IMR-90 (cell line): Measurements from ENCODE around the gene KRT34. TPM values are rescaled to one million over a fixed set of nuclear protein-coding genes. Genes with fewer than 3 reads are reported as not detected.

Experiments used
- ATAC-seq: fragments of 200-7000 bp; cut with Tn5 transposase; 2 replicates; pipeline ENCODE4 v1.9.1; 2020; ENCODE audit warnings: low read depth, mild to moderate bottlenecking, moderate library complexity
- BruUV-seq: library from RNA; stranded (reverse); fragments of 400-500 nt; replicated peaks from 2 replicates; lab custom pipeline; 2021; lab: Mats Ljungman, UMichigan
- CTCF ChIA-PET: fragments of 300-600 bp; formaldehyde crosslinking; extraction: SDS; loops from one replicate; lab custom pipeline; 2021; ENCODE audit warnings: antibody characterized with exemption; lab: Yijun Ruan, JAX
- POLR2A ChIA-PET: fragments of 300-600 bp; sonication (Branson Sonifier 250); formaldehyde crosslinking; loops from one replicate; lab custom pipeline; 2022; ENCODE audit warnings: antibody characterized with exemption; ENCODE audit not compliant: unreplicated experiment; lab: Charles Lee
- DNase-seq: peaks from one replicate; pipeline ENCODE4 v3.0.0; 2013
- H2AFZ ChIP-seq: replicated peaks from 2 replicates; pipeline ENCODE3; 2013; ENCODE audit warnings: low read length, mild to moderate bottlenecking; ENCODE audit not compliant: poor library complexity
- H2AK5ac ChIP-seq: 2 replicates; pipeline ENCODE4 v1.6.1; 2013; ENCODE audit warnings: low read depth, low read length, inconsistent platforms
- H2AK9ac ChIP-seq: replicated peaks from 2 replicates; pipeline ENCODE3; 2013; ENCODE audit warnings: mild to moderate bottlenecking, low read depth, low read length, moderate library complexity; ENCODE audit not compliant: poor library complexity
- H2BK120ac ChIP-seq: 2 replicates; pipeline ENCODE4 v1.6.1; 2013; ENCODE audit warnings: low read depth, low read length, inconsistent platforms
- H2BK15ac ChIP-seq: 3 replicates; pipeline ENCODE4 v1.6.1; 2013; ENCODE audit warnings: low read depth, low read length, inconsistent platforms
- H2BK20ac ChIP-seq: 2 replicates; pipeline ENCODE4 v1.6.1; 2013; ENCODE audit warnings: low read depth, mild to moderate bottlenecking, inconsistent platforms, low read length, moderate library complexity
- H2BK5ac ChIP-seq: 2 replicates; pipeline ENCODE4 v1.6.1; 2013; ENCODE audit warnings: mild to moderate bottlenecking, low read depth, low read length, inconsistent platforms; ENCODE audit not compliant: poor library complexity, severe bottlenecking
- H3K14ac ChIP-seq: replicated peaks from 2 replicates; pipeline ENCODE4 v1.6.1; 2013; ENCODE audit warnings: low read depth, low read length, inconsistent platforms
- H3K18ac ChIP-seq: 2 replicates; pipeline ENCODE4 v1.6.1; 2013; ENCODE audit warnings: low read depth, low read length, control low read depth
- H3K23ac ChIP-seq: 2 replicates; pipeline ENCODE4 v1.6.1; 2013; ENCODE audit warnings: low read depth, low read length, inconsistent platforms
- H3K27ac ChIP-seq: 2 replicates; pipeline ENCODE4 v1.5.1; 2013; ENCODE audit warnings: mild to moderate bottlenecking, control low read depth, low read length; ENCODE audit not compliant: insufficient read depth
- H3K27me3 ChIP-seq: 2 replicates; pipeline ENCODE4 v1.6.1; 2013; ENCODE audit warnings: low read length; ENCODE audit not compliant: control insufficient read depth, insufficient read depth
- H3K36me3 ChIP-seq: 2 replicates; pipeline ENCODE4 v1.6.1; 2013; ENCODE audit warnings: low read length, mixed read lengths; ENCODE audit not compliant: control insufficient read depth, insufficient read depth
- H3K4ac ChIP-seq: 2 replicates; pipeline ENCODE4 v1.6.1; 2013; ENCODE audit warnings: low read depth, low read length, inconsistent platforms
- H3K4me1 ChIP-seq: 2 replicates; pipeline ENCODE4 v1.6.1; 2013; ENCODE audit warnings: low read length, mixed read lengths; ENCODE audit not compliant: control insufficient read depth, insufficient read depth
- H3K4me2 ChIP-seq: 2 replicates; pipeline ENCODE4 v1.6.1; 2013; ENCODE audit warnings: low read depth, mild to moderate bottlenecking, control low read depth, low read length, moderate library complexity
- H3K4me3 ChIP-seq: 2 replicates; pipeline ENCODE4 v1.5.1; 2013; ENCODE audit warnings: low read depth, mild to moderate bottlenecking, control low read depth, low read length, moderate library complexity; ENCODE audit not compliant: insufficient read depth
- H3K56ac ChIP-seq: 2 replicates; pipeline ENCODE4 v1.6.1; 2013; ENCODE audit warnings: low read length, inconsistent platforms; ENCODE audit not compliant: insufficient read depth; ENCODE audit errors: extremely low read depth
- H3K79me1 ChIP-seq, 2 experiments: 2 replicates each; pipeline ENCODE4 v1.6.1; 2013; ENCODE audit warnings: low read length in 2 of 2, inconsistent platforms in 1 of 2, low read depth in 1 of 2
- H3K9ac ChIP-seq: 2 replicates; pipeline ENCODE4 v1.6.1; 2013; ENCODE audit warnings: low read depth, low read length, control low read depth
- H3K9me1 ChIP-seq: 2 replicates; pipeline ENCODE4 v1.6.1; 2013; ENCODE audit warnings: low read length, inconsistent platforms; ENCODE audit not compliant: insufficient read depth
- H3K9me3 ChIP-seq: 2 replicates; pipeline ENCODE4 v1.6.1; 2013; ENCODE audit warnings: low read length; ENCODE audit not compliant: control insufficient read depth, insufficient read depth
- H4K20me1 ChIP-seq: 2 replicates; pipeline ENCODE4 v1.6.1; 2013; ENCODE audit warnings: low read length, inconsistent platforms; ENCODE audit not compliant: insufficient read depth
- H4K5ac ChIP-seq: 2 replicates; pipeline ENCODE4 v1.6.1; 2013; ENCODE audit warnings: mild to moderate bottlenecking, low read depth, low read length, control low read depth
- H4K8ac ChIP-seq, 2 experiments: 2 replicates each; pipeline ENCODE4 v1.6.1; 2013; ENCODE audit warnings: low read depth in 2 of 2, low read length in 2 of 2, control low read depth in 1 of 2, inconsistent platforms in 1 of 2
- H4K91ac ChIP-seq: 2 replicates; pipeline ENCODE4 v1.6.1; 2013; ENCODE audit warnings: low read depth, low read length, inconsistent platforms; ENCODE audit not compliant: insufficient read depth
- WGBS, 2 experiments: methylation state at CpG; one replicate each; pipeline versions ENCODE4 v1.1.5 to v1.1.7; 2013; ENCODE audit warnings: missing lambda C conversion rate in 2 of 2; ENCODE audit not compliant: insufficient read length in 1 of 2; ENCODE audit errors: extremely low coverage in 2 of 2; 5-methylcytosine and 5-hydroxymethylcytosine counted together
- dilution Hi-C: fragments of 300-500 bp; cut with HindIII; formaldehyde crosslinking; loops from one replicate; pipeline ENCODE4 v1.14.3; 2018; ENCODE audit warnings: low sequenced_read_pairs; ENCODE audit not compliant: unreplicated experiment
- in situ Hi-C: fragments of 300-500 bp; cut with MboI; formaldehyde crosslinking; loops from 3 replicates; pipeline ENCODE4 v1.14.3; 2019; ENCODE audit warnings: low sequenced_read_pairs, inconsistent platforms, mixed read lengths
- intact Hi-C: fragments of 100-400 bp; cut with micrococcal nuclease; formaldehyde crosslinking; loops from 2 replicates; pipeline ENCODE4 v1.10.0; 2022
- polyA plus RNA-seq, 3 experiments: library from polyadenylated mRNA; depleted of rRNA; stranded (reverse); fragments of >200 nt; gene quantifications; 2 replicates each; pipeline ENCODE4 v1.2.3, GENCODE V29; 2012; ENCODE audit warnings: low replicate concordance in 1 of 3
- total RNA-seq: library from RNA; depleted of rRNA; stranded (reverse); fragments of >200 nt; gene quantifications from 2 replicates; pipeline ENCODE4 v1.2.3, GENCODE V29; 2012
- TF ChIP-seq, protein P1 (sequence below): fragments of 150-350 bp; IDR thresholded peaks from 2 replicates; pipeline ENCODE4 v1.6.1; 2017; ENCODE audit warnings: mild to moderate bottlenecking, antibody characterized with exemption, low read length, low read depth

KRT34 gene
- total and polyA plus RNA-seq, 2 of the 4 experiments (the other 2 are of a cell fraction), result 3.4 to 3.6 TPM

GRCh38 chr17:41345992-41346391, 36.1 kb downstream of the KRT34 start:
- Histone ChIP-seq H3K4me1 (peaks cover 2% of the 10 kb centered on the region), H2BK120ac (no peak overlapping the region), H2BK20ac (no peak overlapping the region), H2AK5ac (no peak overlapping the region), H3K4me3 (no peak overlapping the region), H3K27ac (no peak overlapping the region), H3K23ac (no peak overlapping the region), H4K91ac (no peak overlapping the region), H3K4ac (no peak overlapping the region), H2AK9ac (no peak overlapping the region), H2BK15ac (no peak overlapping the region), H4K5ac (no peak overlapping the region), H2AFZ (no peak overlapping the region), H3K9me3 (peaks cover 7% of the 10 kb centered on the region), H3K27me3 (0 out of 2 replicates have a peak, but pooled peaks cover 1% of the 10 kb centered on the region), H3K9ac (no peak overlapping the region), H3K14ac (no peak overlapping the region), H4K8ac (no peak overlapping the region), H3K56ac (no peak overlapping the region), H3K9me1 (peaks cover 3% of the 10 kb centered on the region; the same call in 1 of the 2 replicates), H4K20me1 (no peaks in the 10 kb centered on the region), H3K79me1 (no peaks in the 10 kb centered on the region), H2BK5ac (no peak overlapping the region), H3K18ac (no peak overlapping the region), H3K36me3 (no peaks in the 10 kb centered on the region), H3K4me2 (no peak overlapping the region)
- ATAC-seq, result no peak
- in situ Hi-C loops, result no loop called here
- dilution Hi-C loops, result no loop called here
- ChIA-PET POLR2A (no interaction called here), CTCF (no interaction called here)
- TF ChIP-seq, protein P1, sequence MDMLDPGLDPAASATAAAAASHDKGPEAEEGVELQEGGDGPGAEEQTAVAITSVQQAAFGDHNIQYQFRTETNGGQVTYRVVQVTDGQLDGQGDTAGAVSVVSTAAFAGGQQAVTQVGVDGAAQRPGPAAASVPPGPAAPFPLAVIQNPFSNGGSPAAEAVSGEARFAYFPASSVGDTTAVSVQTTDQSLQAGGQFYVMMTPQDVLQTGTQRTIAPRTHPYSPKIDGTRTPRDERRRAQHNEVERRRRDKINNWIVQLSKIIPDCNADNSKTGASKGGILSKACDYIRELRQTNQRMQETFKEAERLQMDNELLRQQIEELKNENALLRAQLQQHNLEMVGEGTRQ, result no peak
- BruUV-seq, result no TSS peak
- WGBS, 2 experiments, result no CpG with 5 or more reads among the region's 3 CpGs
- no peak for DNase-seq
- intact Hi-C loops, result no loop called here
